Measurements from ENCODE around the gene CLEC12A. TPM values are rescaled to one million over a fixed set of nuclear protein-coding genes. Genes with fewer than 3 reads are reported as not detected.

Gene CLEC12A
- total and polyA plus RNA-seq, 12 donors = 0.36 to 2.3 (median 1.6) TPM; not detected in 2

DNA sequence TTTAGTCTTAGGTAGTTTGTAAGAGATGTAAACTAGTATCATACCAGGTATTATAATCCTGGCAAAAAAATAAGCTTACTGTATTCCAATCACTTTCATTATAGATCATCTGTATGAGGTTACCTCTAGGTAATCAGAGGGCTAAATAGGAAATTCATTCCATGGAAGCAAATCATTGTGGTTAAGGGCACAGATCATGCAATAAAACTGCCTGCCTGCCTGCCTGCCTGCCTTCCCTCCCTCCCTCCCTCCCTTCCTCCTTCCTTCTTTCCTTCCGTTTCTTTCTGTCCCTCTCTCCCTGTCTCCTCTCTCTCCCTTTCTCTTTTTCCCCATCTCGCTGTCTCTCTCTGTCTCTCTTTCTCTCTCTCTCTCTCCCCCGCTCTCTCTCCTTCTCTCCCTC, 56.1 kb downstream of the CLEC12A start:
- H3K9me3 ChIP-seq (replicated peaks in 1 of 3) = no peaks in the 10 kb centered on the region
- no peaks in the 10 kb centered on the region for H3K27me3 ChIP-seq
- 60 to 66% (median 62%) methylated on average over 3 of the region's 3 CpGs for WGBS, 4 donors
- no peaks in the 10 kb centered on the region for H3K4me1 ChIP-seq (replicated peaks in 1 of 2)
- intact Hi-C loops (cut with DNase I) = no loop called here
- no peaks in the 10 kb centered on the region for H3K36me3 ChIP-seq (replicated peaks in 1 of 2)
- no peak for DNase-seq
- TF ChIP-seq, protein P1, sequence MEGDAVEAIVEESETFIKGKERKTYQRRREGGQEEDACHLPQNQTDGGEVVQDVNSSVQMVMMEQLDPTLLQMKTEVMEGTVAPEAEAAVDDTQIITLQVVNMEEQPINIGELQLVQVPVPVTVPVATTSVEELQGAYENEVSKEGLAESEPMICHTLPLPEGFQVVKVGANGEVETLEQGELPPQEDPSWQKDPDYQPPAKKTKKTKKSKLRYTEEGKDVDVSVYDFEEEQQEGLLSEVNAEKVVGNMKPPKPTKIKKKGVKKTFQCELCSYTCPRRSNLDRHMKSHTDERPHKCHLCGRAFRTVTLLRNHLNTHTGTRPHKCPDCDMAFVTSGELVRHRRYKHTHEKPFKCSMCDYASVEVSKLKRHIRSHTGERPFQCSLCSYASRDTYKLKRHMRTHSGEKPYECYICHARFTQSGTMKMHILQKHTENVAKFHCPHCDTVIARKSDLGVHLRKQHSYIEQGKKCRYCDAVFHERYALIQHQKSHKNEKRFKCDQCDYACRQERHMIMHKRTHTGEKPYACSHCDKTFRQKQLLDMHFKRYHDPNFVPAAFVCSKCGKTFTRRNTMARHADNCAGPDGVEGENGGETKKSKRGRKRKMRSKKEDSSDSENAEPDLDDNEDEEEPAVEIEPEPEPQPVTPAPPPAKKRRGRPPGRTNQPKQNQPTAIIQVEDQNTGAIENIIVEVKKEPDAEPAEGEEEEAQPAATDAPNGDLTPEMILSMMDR (IDR thresholded peaks at IDR 0.05) = no peak
- no peak for TF ChIP-seq POLR2A (IDR thresholded peaks at IDR 0.05)
- peak overlapping the region in 1 of 5 donors; percentile 55 for H3K27ac ChIP-seq
- H3K4me3 ChIP-seq = no peak overlapping the region

DNA sequence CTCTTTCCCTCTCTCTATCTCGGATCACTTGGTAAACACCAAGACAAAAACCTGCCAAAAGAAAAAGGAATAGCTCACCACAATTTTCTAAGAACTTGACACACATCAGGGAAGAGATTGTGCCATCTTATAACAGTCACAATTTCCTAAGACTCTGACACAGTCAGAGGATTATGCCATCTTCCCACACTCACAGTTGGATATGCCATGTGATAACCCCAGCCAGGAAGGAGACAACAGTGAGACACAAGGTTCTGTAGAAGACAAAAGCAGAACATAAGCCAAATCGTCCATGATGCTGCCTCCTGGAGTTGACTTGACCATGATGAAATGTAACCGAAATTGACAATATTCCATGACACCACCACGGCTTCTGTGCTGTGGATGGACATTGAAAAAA, 56.5 kb downstream of the CLEC12A start:
- WGBS, 4 donors = 45 to 57% (median 48%) methylated on average over 4 of the region's 4 CpGs
- Histone ChIP-seq H3K27me3 (no peaks in the 10 kb centered on the region), H3K4me3 (no peak overlapping the region), H3K36me3 (replicated peaks in 1 of 2) (no peaks in the 10 kb centered on the region), H3K9me3 (replicated peaks in 1 of 3) (no peaks in the 10 kb centered on the region), H3K4me1 (replicated peaks in 1 of 2) (no peaks in the 10 kb centered on the region), H3K27ac (peak overlapping the region in 1 of 5 donors; percentile 55)
- intact Hi-C loops (cut with DNase I) = no loop called here
- DNase-seq = peak in 3 of 7 donors; percentile 25 to 45 (median 32)
- TF ChIP-seq, protein P1 (IDR thresholded peaks at IDR 0.05) = no peak
- no peak for TF ChIP-seq POLR2A (IDR thresholded peaks at IDR 0.05)

DNA sequence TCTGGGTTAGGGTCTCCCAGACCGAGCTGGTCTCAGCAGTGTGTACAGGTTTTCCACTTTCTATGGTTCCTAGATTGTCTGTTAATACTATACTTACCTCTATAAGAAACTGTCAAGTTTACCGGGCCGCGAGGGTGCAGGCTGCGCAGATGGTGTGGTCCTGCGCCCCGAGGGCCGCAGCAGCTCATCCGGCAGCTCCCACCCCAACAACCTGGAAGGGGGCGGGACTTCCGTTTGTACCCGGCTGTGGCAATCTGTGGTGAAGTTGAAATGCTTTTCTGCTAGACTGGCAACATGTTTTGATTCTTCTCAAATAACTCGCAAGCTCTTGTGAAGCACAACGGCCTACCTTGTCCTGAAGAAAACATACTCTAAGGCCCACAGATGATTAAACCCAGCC, 59.2 kb downstream of the CLEC12A start, which contains the start of gene CLEC9A:
Gene CLEC9A (plus strand): TSS at position 237 of the 400 bp plus-strand sequence. CDS start 22,006 bp downstream, outside the sequence.
- TF ChIP-seq, protein P1 (IDR thresholded peaks at IDR 0.05) = no peak
- no peak for TF ChIP-seq POLR2A (IDR thresholded peaks at IDR 0.05)
- DNase-seq = no peak
- H3K36me3 ChIP-seq (replicated peaks in 1 of 2) = no peaks in the 10 kb centered on the region
- intact Hi-C loops (cut with DNase I) = loop anchor here in 1 of 2 donors (10.0 kb wide), 1 partner anchor 104 kb away; the partner anchor contains the start of gene CLEC7A
- 89 to 93% (median 90%) methylated on average over 14 of the region's 14 CpGs for WGBS, 4 donors
- no peaks in the 10 kb centered on the region for H3K9me3 ChIP-seq (replicated peaks in 1 of 3)
- no peaks in the 10 kb centered on the region for H3K4me1 ChIP-seq (replicated peaks in 1 of 2)
- H3K4me3 ChIP-seq = no peak within 1 kb of the TSS
- H3K27me3 ChIP-seq = no peaks in the 10 kb centered on the region
- no peak within 1 kb of the TSS for H3K27ac ChIP-seq

DNA sequence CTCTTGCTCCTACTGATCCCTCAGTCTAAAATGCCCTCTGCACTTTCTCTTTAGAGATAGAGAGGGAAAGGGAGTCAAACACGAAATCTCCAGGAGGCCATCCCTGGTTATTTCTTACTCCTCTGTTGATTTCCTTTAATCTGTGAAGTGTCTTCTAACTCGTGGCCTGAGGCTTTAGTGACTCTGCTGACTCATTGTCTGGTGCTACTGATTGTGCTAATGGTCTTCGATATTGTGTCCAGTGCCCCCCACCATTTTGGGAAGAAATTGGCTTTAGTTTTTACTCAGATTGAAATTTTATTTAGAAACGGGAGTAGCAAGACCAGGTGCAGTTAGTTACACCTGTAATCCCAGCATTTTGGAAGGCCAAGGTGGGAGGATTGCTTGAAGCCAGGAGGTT, 60.1 kb downstream of the CLEC12A start:
- Histone ChIP-seq H3K36me3 (replicated peaks in 1 of 2) (no peaks in the 10 kb centered on the region), H3K9me3 (replicated peaks in 1 of 3) (no peaks in the 10 kb centered on the region), H3K27me3 (no peaks in the 10 kb centered on the region), H3K4me3 (no peak overlapping the region), H3K4me1 (replicated peaks in 1 of 2) (no peaks in the 10 kb centered on the region), H3K27ac (no peak overlapping the region)
- intact Hi-C loops (cut with DNase I) = loop anchor here in 1 of 2 donors (10.0 kb wide), 1 partner anchor 103 kb away; the partner anchor contains the start of gene CLEC7A
- WGBS, 4 donors = 56 to 64% (median 59%) methylated on average over 4 of the region's 4 CpGs
- no peak for TF ChIP-seq POLR2A (IDR thresholded peaks at IDR 0.05)
- TF ChIP-seq, protein P1 (IDR thresholded peaks at IDR 0.05) = no peak
- no peak for DNase-seq

All from adrenal gland (tissue), 12 donors.